ENCODE data around the gene FAM210A.

The FAM210A gene

DNA sequence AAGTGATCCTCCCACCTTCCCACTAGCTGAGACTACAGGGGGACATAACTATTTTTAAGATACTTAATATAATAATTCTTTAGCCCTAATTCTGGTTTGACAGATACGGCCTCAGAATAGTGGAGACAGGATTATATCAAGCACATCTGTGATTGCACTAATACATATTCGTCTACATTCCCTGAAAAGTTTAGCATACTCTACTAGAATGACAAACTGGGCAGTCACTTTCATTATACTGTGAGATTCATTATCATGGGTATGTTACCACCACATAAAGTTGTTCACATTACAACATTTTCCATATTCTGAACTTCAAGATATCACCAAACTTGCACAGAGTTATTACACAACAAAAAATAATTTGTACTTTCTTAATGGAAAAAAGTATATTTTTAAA is 11.0 kb downstream of the FAM210A start:
- DNase-seq (ENCODE audit: low read depth in 1 of 2, low spot score in 1 of 2): no peak
- no peak overlapping the region for H3K4me3 ChIP-seq (replicated peaks; ENCODE audit: insufficient read depth, low read length)
- H3K27ac ChIP-seq (replicated peaks): no peak overlapping the region
- TF ChIP-seq, protein P1, sequence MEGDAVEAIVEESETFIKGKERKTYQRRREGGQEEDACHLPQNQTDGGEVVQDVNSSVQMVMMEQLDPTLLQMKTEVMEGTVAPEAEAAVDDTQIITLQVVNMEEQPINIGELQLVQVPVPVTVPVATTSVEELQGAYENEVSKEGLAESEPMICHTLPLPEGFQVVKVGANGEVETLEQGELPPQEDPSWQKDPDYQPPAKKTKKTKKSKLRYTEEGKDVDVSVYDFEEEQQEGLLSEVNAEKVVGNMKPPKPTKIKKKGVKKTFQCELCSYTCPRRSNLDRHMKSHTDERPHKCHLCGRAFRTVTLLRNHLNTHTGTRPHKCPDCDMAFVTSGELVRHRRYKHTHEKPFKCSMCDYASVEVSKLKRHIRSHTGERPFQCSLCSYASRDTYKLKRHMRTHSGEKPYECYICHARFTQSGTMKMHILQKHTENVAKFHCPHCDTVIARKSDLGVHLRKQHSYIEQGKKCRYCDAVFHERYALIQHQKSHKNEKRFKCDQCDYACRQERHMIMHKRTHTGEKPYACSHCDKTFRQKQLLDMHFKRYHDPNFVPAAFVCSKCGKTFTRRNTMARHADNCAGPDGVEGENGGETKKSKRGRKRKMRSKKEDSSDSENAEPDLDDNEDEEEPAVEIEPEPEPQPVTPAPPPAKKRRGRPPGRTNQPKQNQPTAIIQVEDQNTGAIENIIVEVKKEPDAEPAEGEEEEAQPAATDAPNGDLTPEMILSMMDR (IDR thresholded peaks at IDR 0.05; ENCODE audit: insufficient read depth, low read length): no peak
- TF ChIP-seq POLR2AphosphoS5 (IDR thresholded peaks at IDR 0.05; ENCODE audit: low read depth) (no peak), SPI1 (IDR thresholded peaks at IDR 0.05; ENCODE audit: borderline replicate concordance, low read depth) (no peak), GABPA (IDR thresholded peaks at IDR 0.05; ENCODE audit: low read depth) (no peak)
- TF ChIP-seq, protein P2, sequence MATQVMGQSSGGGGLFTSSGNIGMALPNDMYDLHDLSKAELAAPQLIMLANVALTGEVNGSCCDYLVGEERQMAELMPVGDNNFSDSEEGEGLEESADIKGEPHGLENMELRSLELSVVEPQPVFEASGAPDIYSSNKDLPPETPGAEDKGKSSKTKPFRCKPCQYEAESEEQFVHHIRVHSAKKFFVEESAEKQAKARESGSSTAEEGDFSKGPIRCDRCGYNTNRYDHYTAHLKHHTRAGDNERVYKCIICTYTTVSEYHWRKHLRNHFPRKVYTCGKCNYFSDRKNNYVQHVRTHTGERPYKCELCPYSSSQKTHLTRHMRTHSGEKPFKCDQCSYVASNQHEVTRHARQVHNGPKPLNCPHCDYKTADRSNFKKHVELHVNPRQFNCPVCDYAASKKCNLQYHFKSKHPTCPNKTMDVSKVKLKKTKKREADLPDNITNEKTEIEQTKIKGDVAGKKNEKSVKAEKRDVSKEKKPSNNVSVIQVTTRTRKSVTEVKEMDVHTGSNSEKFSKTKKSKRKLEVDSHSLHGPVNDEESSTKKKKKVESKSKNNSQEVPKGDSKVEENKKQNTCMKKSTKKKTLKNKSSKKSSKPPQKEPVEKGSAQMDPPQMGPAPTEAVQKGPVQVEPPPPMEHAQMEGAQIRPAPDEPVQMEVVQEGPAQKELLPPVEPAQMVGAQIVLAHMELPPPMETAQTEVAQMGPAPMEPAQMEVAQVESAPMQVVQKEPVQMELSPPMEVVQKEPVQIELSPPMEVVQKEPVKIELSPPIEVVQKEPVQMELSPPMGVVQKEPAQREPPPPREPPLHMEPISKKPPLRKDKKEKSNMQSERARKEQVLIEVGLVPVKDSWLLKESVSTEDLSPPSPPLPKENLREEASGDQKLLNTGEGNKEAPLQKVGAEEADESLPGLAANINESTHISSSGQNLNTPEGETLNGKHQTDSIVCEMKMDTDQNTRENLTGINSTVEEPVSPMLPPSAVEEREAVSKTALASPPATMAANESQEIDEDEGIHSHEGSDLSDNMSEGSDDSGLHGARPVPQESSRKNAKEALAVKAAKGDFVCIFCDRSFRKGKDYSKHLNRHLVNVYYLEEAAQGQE (IDR thresholded peaks at IDR 0.05; ENCODE audit: insufficient replicate concordance, low read depth): no peak
- H3K27me3 ChIP-seq (ENCODE audit: insufficient read depth, poor library complexity, severe bottlenecking): no peaks in the 10 kb centered on the region

DNA sequence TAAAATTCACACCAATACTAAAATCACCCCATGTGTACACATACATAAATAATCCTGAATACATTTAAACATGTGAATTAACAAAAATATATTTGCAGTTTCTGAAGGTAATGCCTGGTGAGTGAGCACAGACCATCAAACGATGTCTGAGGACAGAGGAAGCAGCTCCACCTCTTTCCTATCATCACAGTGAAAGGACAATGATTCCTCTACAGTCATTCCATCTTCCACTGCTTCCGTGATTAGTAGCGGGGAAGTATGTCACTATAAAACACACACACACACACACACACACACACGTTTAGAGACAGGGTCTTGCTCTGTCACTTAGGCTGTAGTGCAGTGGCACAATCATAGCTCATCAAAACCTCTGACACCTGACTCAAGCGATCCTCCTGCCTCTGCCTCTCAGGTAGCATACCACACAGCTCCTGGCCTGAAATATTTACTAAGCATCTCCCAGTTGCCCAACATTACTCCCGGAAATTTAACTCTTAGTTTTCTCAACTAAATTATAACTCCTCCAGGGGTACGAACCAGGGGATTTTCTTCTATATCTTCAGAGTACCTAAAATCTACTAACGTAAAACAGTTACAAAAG is 12.8 kb downstream of the FAM210A start:
- DNase-seq (ENCODE audit: low read depth in 1 of 2, low spot score in 1 of 2): no peak
- Histone ChIP-seq H3K4me3 (replicated peaks; ENCODE audit: insufficient read depth, low read length) (no peak overlapping the region), H3K27ac (replicated peaks) (no peak overlapping the region), H3K27me3 (ENCODE audit: insufficient read depth, poor library complexity, severe bottlenecking) (no peaks in the 10 kb centered on the region)
- TF ChIP-seq GABPA (IDR thresholded peaks at IDR 0.05; ENCODE audit: low read depth): no peak
- no peak for TF ChIP-seq SPI1 (IDR thresholded peaks at IDR 0.05; ENCODE audit: borderline replicate concordance, low read depth)
- TF ChIP-seq POLR2AphosphoS5 (IDR thresholded peaks at IDR 0.05; ENCODE audit: low read depth): no peak
- TF ChIP-seq, protein P1 (IDR thresholded peaks at IDR 0.05; ENCODE audit: insufficient read depth, low read length): no peak
- TF ChIP-seq, protein P2 (IDR thresholded peaks at IDR 0.05; ENCODE audit: insufficient replicate concordance, low read depth): no peak

DNA sequence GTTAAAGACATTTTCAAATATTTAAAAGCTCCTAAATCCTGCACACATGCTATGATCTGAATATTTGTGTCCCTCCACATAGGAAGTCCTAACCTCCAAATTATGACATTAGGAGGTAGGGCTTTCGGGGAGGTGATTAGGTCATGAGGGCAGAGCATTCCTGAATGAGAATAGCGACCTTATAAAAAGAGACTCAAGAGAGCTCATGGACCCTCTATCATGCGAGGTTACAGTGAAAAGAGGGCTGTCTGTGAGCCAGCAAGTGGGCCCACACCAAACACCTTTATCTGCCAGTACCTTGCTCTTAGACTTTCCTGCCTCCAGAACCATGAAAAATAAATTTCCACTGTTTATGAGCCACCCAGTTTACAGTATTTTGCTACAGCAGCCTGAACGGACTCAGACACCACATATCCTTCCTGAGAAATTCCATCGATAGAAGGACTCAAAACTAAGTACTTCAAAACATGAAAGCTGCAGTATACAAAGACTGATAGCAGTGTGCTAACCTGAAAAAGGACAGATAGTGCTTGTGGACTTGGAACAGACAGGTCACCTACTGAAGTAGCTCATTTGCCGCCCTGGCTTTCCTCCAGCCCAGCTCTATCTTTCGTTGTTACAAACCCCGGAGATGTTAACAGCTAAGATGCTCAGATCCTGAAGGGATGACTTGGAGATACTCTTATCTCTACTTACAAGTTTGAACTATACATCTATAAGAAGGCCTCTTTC is 13.8 kb downstream of the FAM210A start:
- no peak overlapping the region for H3K27ac ChIP-seq (replicated peaks)
- H3K27me3 ChIP-seq (ENCODE audit: insufficient read depth, poor library complexity, severe bottlenecking): no peaks in the 10 kb centered on the region
- DNase-seq (ENCODE audit: low read depth in 1 of 2, low spot score in 1 of 2): no peak
- no peak for TF ChIP-seq SPI1 (IDR thresholded peaks at IDR 0.05; ENCODE audit: borderline replicate concordance, low read depth)
- TF ChIP-seq GABPA (IDR thresholded peaks at IDR 0.05; ENCODE audit: low read depth): no peak
- no peak for TF ChIP-seq POLR2AphosphoS5 (IDR thresholded peaks at IDR 0.05; ENCODE audit: low read depth)
- TF ChIP-seq, protein P2 (IDR thresholded peaks at IDR 0.05; ENCODE audit: insufficient replicate concordance, low read depth): no peak
- TF ChIP-seq, protein P1 (IDR thresholded peaks at IDR 0.05; ENCODE audit: insufficient read depth, low read length): no peak
- no peak overlapping the region for H3K4me3 ChIP-seq (replicated peaks; ENCODE audit: insufficient read depth, low read length)

Measured in HL-60 (cell line).